ENCODE data around the gene IFITM2. TPM values are rescaled to one million over a fixed set of nuclear protein-coding genes. Genes with fewer than 3 reads are reported as not detected.

Gene IFITM2
- total and polyA plus RNA-seq, 4 donors = 26.3 to 132 (median 58.9) TPM

DNA sequence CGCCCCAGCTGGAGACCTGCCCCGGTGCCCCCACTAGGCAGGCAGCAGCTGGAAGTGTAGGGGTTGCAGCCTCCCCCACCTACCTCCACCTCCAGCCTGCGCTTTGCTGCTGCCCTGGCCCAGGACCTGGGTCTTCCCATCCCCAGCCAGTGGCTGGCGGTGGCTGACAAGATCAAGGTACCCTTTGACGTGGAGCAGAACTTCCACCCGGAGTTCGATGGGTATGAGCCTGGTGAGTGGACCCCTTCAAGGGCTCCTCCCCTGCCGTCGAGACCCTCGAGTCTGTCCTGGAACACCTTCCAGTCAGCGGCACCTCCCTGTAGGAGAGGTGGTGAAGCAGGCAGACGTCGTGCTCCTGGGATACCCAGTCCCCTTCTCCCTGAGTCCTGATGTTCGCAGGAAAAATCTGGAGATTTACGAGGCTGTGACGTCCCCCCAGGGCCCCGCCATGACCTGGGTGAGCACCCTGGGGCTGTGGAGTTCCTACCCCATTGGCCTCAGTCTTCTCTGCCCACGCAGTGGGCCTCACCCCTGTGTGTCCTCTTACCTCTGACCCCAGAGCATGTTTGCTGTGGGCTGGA, 14.3 kb upstream of the IFITM2 start:
- peaks cover 7% of the 10 kb centered on the region for H3K27me3 ChIP-seq (ENCODE audit: control insufficient read depth, insufficient read depth, low read length)
- no peaks in the 10 kb centered on the region for H3K9me3 ChIP-seq (ENCODE audit: control insufficient read depth, insufficient read depth, low read length)
- WGBS (ENCODE audit: insufficient coverage) = 93% methylated on average over 15 of the region's 18 CpGs
- H3K36me3 ChIP-seq (ENCODE audit: control insufficient read depth, insufficient read depth, low read length) = peaks cover 19% of the 10 kb centered on the region
- no peak for DNase-seq (ENCODE audit: low read depth in 4 of 6, low spot score in 6 of 6)
- no peak overlapping the region for H3K4me3 ChIP-seq (ENCODE audit: low read depth, low read length)
- no peak overlapping the region for H3K27ac ChIP-seq (ENCODE audit: low read depth, low read length)
- peaks cover 10% of the 10 kb centered on the region for H3K4me1 ChIP-seq (ENCODE audit: control insufficient read depth, insufficient read depth, low read length)

DNA sequence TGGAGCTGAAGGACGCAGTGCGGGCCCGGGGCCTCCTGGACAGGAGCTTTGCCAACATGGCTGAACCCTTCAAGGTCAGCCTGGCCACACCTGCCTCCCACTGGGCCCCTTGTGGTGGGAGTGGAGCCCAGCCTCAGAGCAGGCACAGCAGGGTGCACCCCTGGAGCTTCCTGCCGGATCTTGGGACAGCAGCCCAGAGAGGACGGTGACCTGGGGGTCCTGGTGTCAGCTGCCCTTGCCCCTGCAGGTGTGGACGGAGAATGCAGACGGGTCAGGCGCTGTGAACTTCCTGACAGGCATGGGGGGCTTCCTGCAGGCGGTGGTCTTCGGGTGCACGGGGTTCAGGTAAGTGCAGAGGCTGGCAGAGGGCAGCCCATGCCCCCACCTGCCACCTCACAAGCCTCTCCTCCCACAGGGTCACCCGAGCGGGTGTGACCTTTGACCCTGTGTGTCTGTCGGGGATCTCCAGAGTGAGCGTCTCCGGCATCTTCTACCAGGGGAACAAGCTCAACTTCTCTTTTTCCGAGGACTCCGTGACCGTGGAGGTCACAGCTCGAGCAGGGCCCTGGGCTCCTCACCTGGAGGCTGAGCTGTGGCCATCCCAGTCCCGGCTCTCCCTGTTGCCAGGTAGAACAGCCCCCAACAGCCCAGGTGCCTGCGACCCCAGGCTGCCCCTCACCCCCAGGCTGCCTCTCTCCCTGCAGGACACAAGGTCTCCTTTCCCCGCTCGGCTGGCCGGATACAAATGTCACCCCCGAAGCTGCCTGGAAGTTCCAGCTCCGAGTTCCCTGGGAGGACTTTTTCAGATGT, 13.6 kb upstream of the IFITM2 start:
- H3K27me3 ChIP-seq (ENCODE audit: control insufficient read depth, insufficient read depth, low read length) = peaks cover 5% of the 10 kb centered on the region
- no peak overlapping the region for H3K27ac ChIP-seq (ENCODE audit: low read depth, low read length)
- DNase-seq (ENCODE audit: low read depth in 4 of 6, low spot score in 6 of 6) = no peak
- H3K4me1 ChIP-seq (ENCODE audit: control insufficient read depth, insufficient read depth, low read length) = peaks cover 8% of the 10 kb centered on the region
- H3K36me3 ChIP-seq (ENCODE audit: control insufficient read depth, insufficient read depth, low read length) = peaks cover 19% of the 10 kb centered on the region
- no peaks in the 10 kb centered on the region for H3K9me3 ChIP-seq (ENCODE audit: control insufficient read depth, insufficient read depth, low read length)
- H3K4me3 ChIP-seq (ENCODE audit: low read depth, low read length) = no peak overlapping the region
- WGBS (ENCODE audit: insufficient coverage) = 89% methylated on average over 27 of the region's 27 CpGs

DNA sequence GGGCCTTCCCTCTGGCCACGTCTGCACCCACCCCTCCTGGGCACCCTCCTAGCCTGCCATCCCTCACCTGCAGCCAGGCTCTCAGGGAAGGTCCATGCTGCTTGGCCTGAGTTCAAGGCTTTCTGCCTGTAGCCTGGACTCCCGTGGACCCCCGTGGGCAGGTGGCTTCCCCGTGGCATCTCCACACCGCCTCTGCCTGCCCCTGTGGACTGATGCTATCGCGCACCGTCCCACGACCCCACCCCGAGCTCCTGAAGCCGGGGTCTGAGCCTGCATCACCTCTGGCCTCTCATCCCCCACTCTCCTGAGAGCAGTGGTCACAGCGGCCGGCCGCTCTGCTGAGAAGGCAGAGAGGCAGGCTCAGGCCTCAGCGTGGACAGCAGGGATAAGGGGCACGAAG, 12.8 kb upstream of the IFITM2 start:
- peaks cover 5% of the 10 kb centered on the region for H3K4me1 ChIP-seq (ENCODE audit: control insufficient read depth, insufficient read depth, low read length)
- 95% methylated on average over 16 of the region's 16 CpGs for WGBS (ENCODE audit: insufficient coverage)
- no peaks in the 10 kb centered on the region for H3K9me3 ChIP-seq (ENCODE audit: control insufficient read depth, insufficient read depth, low read length)
- peaks cover under 1% of the 10 kb centered on the region for H3K27me3 ChIP-seq (ENCODE audit: control insufficient read depth, insufficient read depth, low read length)
- no peak overlapping the region for H3K27ac ChIP-seq (ENCODE audit: low read depth, low read length)
- DNase-seq (ENCODE audit: low read depth in 4 of 6, low spot score in 6 of 6) = no peak
- peaks cover 19% of the 10 kb centered on the region for H3K36me3 ChIP-seq (ENCODE audit: control insufficient read depth, insufficient read depth, low read length)
- no peak overlapping the region for H3K4me3 ChIP-seq (ENCODE audit: low read depth, low read length)

DNA sequence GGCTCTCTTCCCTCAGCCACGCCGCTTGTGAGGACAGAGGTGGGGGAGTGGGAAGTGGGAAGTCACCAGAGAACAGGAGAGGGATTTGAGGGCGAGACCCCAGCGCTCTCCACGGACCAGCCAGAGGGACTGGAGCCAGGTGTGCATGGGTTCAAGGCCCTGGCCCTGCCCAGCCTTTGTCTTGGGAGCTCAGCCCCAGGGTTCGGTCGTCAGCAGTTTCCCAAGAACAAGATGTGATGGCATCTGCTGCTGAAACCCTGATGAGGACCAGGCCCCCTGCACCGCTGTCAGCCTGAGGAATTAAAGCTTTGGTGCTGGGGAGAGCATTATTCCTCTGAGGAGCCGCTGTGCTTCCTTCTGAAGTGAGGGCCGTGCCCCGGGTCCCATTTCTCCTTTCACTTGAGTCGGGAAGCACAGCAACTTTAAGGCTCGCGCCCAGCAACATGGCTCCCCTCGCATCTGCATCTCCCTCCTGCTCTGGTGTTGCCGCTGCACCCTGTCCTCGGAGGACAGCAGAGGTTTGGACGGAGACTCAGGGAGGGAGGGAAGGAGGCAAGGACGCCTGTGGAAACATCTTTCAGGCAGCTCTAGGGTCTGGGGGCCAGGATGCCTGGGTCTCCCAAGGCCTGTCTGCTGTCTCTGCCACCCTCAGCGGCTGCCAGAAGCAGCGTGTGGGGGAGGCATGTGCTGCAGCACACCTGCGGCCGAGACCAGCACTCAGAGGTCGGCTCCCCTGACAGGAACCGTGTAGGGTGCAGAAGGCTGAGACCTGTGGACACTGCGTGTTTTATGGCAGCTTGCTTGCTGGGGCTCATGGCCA, 12.1 kb upstream of the IFITM2 start:
- Histone ChIP-seq H3K36me3 (ENCODE audit: control insufficient read depth, insufficient read depth, low read length) (peaks cover 13% of the 10 kb centered on the region), H3K27ac (ENCODE audit: low read depth, low read length) (no peak overlapping the region)
- 84% methylated on average over 26 of the region's 26 CpGs for WGBS (ENCODE audit: insufficient coverage)

DNA sequence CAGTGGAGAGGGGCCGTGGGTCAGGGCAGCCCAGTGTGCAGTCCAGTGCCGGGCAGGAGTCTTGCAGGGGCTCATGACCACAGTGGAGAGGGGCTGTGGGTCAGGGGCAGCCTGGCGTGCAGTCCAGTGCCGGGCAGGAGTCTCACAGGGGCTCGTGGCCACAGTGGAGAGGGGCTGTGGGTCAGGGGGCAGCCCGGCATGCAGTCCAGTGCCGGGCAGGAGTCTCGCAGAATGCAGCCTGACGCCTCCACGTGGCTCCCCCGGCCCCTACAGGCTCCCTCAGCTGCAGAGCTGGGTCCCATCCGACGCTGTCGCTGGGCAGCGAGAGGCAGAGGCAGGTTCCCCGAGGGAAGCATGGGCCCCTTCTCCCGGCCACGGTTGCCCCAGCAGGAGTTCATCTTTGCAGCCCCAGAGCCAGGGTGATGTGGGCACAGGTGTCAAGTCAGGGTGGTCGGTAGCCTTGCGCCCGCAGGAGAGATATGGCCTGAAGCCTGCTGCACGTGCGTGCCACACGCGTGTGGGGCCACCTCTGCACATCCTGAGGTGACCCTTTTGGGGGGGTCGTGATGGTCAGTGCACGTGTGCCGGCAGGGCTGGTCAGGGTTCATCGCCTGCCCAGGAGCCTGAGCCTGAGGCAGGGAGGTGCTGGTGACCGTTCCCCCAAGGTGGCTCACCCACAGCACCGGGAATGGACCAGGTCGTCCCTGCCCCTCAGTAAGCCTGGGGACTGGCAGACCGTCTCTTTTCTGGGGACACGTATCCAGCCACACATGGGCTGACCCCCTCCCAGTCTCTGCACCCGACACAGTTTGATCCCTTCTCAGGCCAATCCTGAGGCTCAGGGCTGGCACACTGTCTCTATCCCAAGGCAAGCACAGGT, 11.2 kb upstream of the IFITM2 start:
- DNase-seq (ENCODE audit: low read depth in 4 of 6, low spot score in 6 of 6) = no peak
- Histone ChIP-seq H3K27me3 (ENCODE audit: control insufficient read depth, insufficient read depth, low read length) (peaks cover 2% of the 10 kb centered on the region), H3K9me3 (ENCODE audit: control insufficient read depth, insufficient read depth, low read length) (no peaks in the 10 kb centered on the region), H3K4me3 (ENCODE audit: low read depth, low read length) (no peak overlapping the region), H3K36me3 (ENCODE audit: control insufficient read depth, insufficient read depth, low read length) (peaks cover 11% of the 10 kb centered on the region), H3K4me1 (ENCODE audit: control insufficient read depth, insufficient read depth, low read length) (peaks cover 8% of the 10 kb centered on the region), H3K27ac (ENCODE audit: low read depth, low read length) (no peak overlapping the region)
- WGBS (ENCODE audit: insufficient coverage) = 83% methylated on average over 35 of the region's 35 CpGs

More for the DNA sequence above, 12.1 kb upstream of the IFITM2 start:
- Histone ChIP-seq H3K4me1 (ENCODE audit: control insufficient read depth, insufficient read depth, low read length) (peaks cover 8% of the 10 kb centered on the region), H3K4me3 (ENCODE audit: low read depth, low read length) (no peak overlapping the region), H3K27me3 (ENCODE audit: control insufficient read depth, insufficient read depth, low read length) (peaks cover 2% of the 10 kb centered on the region), H3K9me3 (ENCODE audit: control insufficient read depth, insufficient read depth, low read length) (no peaks in the 10 kb centered on the region)
- DNase-seq (ENCODE audit: low read depth in 4 of 6, low spot score in 6 of 6) = no peak

DNA sequence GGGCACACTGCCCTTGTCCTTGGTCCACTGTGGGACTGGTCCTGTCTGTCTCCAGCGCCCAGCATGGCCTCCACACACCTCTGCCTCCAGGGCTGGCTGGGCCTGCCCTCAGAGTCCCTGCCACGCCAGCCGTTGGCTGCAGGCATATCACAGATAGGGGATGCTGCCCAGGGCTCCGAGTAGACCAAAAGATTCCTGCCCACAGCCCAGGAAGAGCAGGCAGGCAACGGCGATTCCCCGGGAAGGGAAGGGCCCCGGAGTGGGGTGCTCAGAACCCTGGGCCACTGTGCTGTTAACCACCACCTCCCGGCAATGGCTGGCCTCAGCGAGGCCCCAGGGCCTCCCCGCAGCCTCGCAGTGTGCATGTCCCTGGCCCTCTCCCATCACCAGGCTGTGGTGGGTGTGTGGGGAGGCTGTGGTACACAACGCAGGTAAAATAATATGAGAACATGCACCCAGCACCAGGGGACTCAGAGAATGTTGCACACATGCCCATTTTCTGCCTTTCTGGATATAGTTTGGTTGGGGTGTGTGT, 10.5 kb upstream of the IFITM2 start:
- WGBS (ENCODE audit: insufficient coverage) = 76% methylated on average over 11 of the region's 13 CpGs
- no peak for DNase-seq (ENCODE audit: low read depth in 4 of 6, low spot score in 6 of 6)
- H3K36me3 ChIP-seq (ENCODE audit: control insufficient read depth, insufficient read depth, low read length) = peaks cover 8% of the 10 kb centered on the region
- no peak overlapping the region for H3K4me3 ChIP-seq (ENCODE audit: low read depth, low read length)
- H3K27me3 ChIP-seq (ENCODE audit: control insufficient read depth, insufficient read depth, low read length) = peaks cover 2% of the 10 kb centered on the region
- H3K27ac ChIP-seq (ENCODE audit: low read depth, low read length) = no peak overlapping the region
- peaks cover 8% of the 10 kb centered on the region for H3K4me1 ChIP-seq (ENCODE audit: control insufficient read depth, insufficient read depth, low read length)
- no peaks in the 10 kb centered on the region for H3K9me3 ChIP-seq (ENCODE audit: control insufficient read depth, insufficient read depth, low read length)

DNA sequence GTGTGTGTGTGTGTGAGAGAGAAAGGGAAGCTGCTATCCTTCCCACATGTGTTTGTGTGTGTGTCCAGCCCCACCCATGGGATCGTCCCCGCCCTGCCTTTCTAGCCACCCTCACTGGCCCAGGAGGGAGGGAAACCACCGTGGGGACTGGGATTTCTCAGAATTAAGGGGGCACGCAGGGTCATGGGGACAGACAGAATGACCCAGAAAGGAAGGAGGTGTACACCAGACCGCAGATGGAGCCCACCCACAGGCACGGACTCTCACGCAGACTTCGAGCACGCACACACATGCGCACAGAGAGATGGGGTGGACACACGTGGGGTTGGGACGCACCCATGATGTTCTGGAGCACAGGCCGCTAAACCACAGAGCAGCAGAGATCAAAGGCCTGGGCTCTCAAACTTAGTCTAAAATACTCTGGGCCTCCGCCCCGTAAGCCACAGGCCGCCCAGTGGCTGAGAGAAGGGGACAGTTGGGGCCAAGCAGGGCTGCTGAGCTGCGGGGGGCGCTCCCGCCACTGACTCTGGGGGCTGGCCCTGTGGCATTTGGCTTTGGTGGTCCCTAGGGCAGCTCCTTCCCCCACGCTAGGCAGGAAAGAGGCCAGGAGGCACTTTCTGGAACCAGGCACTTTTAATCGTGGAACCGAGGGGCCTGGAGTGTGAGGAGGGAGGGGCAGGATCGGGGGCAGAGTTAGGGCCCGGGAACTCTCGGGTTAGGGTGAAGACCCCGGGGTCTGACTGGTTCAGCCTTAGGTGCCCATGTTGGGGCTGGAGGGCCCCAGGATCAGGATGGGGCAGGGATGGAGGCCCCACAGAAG, 9.8 kb upstream of the IFITM2 start:
- Histone ChIP-seq H3K36me3 (ENCODE audit: control insufficient read depth, insufficient read depth, low read length) (peaks cover 5% of the 10 kb centered on the region), H3K9me3 (ENCODE audit: control insufficient read depth, insufficient read depth, low read length) (no peaks in the 10 kb centered on the region), H3K27ac (ENCODE audit: low read depth, low read length) (no peak overlapping the region), H3K4me3 (ENCODE audit: low read depth, low read length) (no peak overlapping the region), H3K4me1 (ENCODE audit: control insufficient read depth, insufficient read depth, low read length) (peaks cover 8% of the 10 kb centered on the region), H3K27me3 (ENCODE audit: control insufficient read depth, insufficient read depth, low read length) (peaks cover 2% of the 10 kb centered on the region)
- no peak for DNase-seq (ENCODE audit: low read depth in 4 of 6, low spot score in 6 of 6)
- WGBS (ENCODE audit: insufficient coverage) = 84% methylated on average over 23 of the region's 26 CpGs

DNA sequence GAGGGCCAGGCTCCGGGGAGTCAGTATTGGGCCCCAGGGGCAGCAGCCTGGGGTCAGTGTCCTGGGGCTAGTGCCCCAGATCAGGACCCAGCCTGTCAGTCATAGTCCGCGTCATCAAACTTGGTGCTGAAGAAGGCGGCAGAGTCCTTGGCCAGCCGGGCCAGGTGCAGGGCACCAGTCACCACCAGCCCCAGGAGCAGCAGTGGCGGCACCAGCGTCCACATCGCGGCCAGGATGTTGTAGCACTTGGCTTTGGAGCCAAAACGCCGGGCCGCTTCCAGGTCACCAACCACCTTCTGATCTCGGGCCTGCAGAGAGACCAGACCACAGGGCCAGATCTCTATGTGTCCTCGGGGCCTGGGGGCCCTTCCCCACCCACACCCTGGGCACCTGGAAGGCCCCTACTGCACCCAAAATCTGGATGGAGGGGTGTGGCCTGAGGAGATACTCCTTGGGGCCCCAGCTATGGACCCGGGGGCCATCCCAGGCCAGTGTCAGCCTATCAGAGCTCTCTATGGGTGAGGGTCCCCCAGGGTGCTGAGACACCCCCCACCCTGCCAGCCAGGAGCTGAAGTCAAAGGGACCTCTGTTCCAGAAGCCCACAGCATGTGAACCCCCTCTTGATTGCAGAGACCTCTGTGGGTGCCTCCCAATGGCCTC, 9.1 kb upstream of the IFITM2 start:
- Histone ChIP-seq H3K9me3 (ENCODE audit: control insufficient read depth, insufficient read depth, low read length) (no peaks in the 10 kb centered on the region), H3K4me3 (ENCODE audit: low read depth, low read length) (no peak overlapping the region), H3K4me1 (ENCODE audit: control insufficient read depth, insufficient read depth, low read length) (peaks cover 8% of the 10 kb centered on the region), H3K36me3 (ENCODE audit: control insufficient read depth, insufficient read depth, low read length) (peaks cover 5% of the 10 kb centered on the region), H3K27me3 (ENCODE audit: control insufficient read depth, insufficient read depth, low read length) (peaks cover 2% of the 10 kb centered on the region), H3K27ac (ENCODE audit: low read depth, low read length) (no peak overlapping the region)
- WGBS (ENCODE audit: insufficient coverage) = 89% methylated on average over 14 of the region's 15 CpGs
- DNase-seq (ENCODE audit: low read depth in 4 of 6, low spot score in 6 of 6) = no peak
